Chondrocyte (in vitro differentiated cells): Measurements from ENCODE around the gene SLC27A6. TPM values are rescaled to one million over a fixed set of nuclear protein-coding genes. Genes with fewer than 3 reads are reported as not detected.
A peak's percentile ranks its signal among the peaks of the same experiment; 100 is the strongest.

Experiments used
- DNase-seq: peaks from one replicate; pipeline ENCODE4 v3.0.0; 2021; ENCODE audit warnings: mixed read lengths, low spot score
- H3K27ac Mint-ChIP-seq: one replicate; pipeline ENCODE4 v1.8.0; 2021; ENCODE audit warnings: mild to moderate bottlenecking, moderate library complexity, mixed read lengths; ENCODE audit not compliant: unreplicated experiment
- H3K27me3 Mint-ChIP-seq: 2 replicates; pipeline ENCODE4 v1.8.0; 2021; ENCODE audit warnings: low read depth, mixed read lengths
- H3K36me3 Mint-ChIP-seq: 2 replicates; pipeline ENCODE4 v1.8.0; 2021; ENCODE audit warnings: low read depth, mixed read lengths
- H3K4me1 Mint-ChIP-seq: 2 replicates; pipeline ENCODE4 v1.8.0; 2021; ENCODE audit warnings: low read depth, mild to moderate bottlenecking, mixed read lengths
- H3K4me3 Mint-ChIP-seq: one replicate; pipeline ENCODE4 v1.8.0; 2021; ENCODE audit warnings: mild to moderate bottlenecking, moderate library complexity, mixed read lengths; ENCODE audit not compliant: unreplicated experiment
- H3K9me3 Mint-ChIP-seq: 2 replicates; pipeline ENCODE4 v1.8.0; 2021; ENCODE audit warnings: low read depth, mixed read lengths
- CTCF ChIP-seq: fragments of 200-600 bp; sonication (generic); IDR thresholded peaks from 2 replicates; pipeline ENCODE4 v1.5.0; 2021; ENCODE audit warnings: antibody characterized with exemption, mild to moderate bottlenecking, moderate library complexity
- total RNA-seq: library from RNA; stranded (reverse); gene quantifications from 3 replicates; pipeline ENCODE4 v1.2.1, GENCODE V29; 2021

Gene SLC27A6
- total RNA-seq, 1 donor from 2014 or later = 0.27 TPM

DNA sequence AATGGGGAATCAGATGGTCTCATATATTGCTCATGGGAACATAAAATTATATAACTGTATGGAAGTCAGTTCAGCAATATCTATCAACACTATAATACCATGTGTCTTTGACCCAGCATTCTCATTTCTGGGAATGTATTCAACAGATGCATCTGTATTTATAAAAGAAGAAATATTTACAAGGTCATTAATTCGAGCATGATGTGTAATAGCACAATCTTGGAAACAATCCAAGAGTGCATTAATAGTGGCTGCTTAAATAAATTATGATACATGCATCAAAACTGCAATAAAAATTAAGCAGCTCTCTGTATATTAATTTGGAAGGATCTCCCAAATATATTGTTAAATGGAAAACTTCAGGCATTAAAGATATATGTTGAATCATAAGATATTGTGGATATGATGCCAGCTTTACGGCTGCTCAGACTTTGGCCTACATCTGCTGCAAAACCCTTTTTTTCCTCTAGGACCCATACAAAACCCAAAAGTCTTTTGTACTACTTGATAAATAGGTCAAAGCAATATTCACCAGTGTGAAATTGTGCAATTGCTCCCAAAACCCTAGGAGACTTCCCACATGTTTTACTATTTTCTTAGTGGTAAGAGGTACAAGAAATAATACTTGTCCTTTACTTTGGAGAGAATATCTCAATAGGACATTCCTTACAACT lies 84.0 kb downstream of the SLC27A6 start:
- Mint-ChIP-seq H3K9me3 (peaks cover 6% of the 10 kb centered on the region), H3K27me3 (no peaks in the 10 kb centered on the region), H3K36me3 (no peaks in the 10 kb centered on the region), H3K4me3 (no peak overlapping the region), H3K27ac (no peak overlapping the region), H3K4me1 (peaks cover 2% of the 10 kb centered on the region)
- DNase-seq = no peak
- no peak for TF ChIP-seq CTCF

DNA sequence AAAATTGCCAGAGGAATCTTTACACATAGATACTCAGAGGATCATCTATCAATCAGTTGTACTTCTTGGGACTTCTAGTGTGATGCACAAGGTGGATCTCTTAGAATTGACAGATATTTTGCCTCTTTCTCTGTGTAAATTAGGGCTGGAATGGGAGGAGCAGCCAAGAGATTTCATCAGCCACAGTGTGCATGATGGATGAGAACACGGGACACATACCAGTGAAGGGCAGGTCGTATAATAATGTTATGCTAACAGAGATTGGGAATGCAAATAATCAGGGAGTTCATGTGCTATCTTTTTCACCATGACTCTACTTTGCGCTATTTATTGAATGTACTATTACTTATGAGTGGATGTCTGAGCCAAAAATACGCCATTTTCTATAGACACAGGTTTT lies 86.0 kb downstream of the SLC27A6 start:
- Mint-ChIP-seq H3K36me3 (no peaks in the 10 kb centered on the region), H3K27me3 (peaks cover 3% of the 10 kb centered on the region), H3K4me1 (peaks cover 2% of the 10 kb centered on the region), H3K27ac (no peak overlapping the region), H3K9me3 (peaks cover 4% of the 10 kb centered on the region), H3K4me3 (no peak overlapping the region)
- no peak for TF ChIP-seq CTCF
- no peak for DNase-seq

- Mint-ChIP-seq H3K36me3 (no peaks in the 10 kb centered on the region), H3K4me3 (no peak overlapping the region)
These were observed 88.2 kb downstream of the SLC27A6 start for GRCh38 chr5:129053438-129053837.

GRCh38 chr5:129057329-129057728 lies 92.0 kb downstream of the SLC27A6 start:
- peaks cover 28% of the 10 kb centered on the region for H3K27me3 Mint-ChIP-seq
- H3K4me3 Mint-ChIP-seq = no peak overlapping the region
- no peak for TF ChIP-seq CTCF
- H3K4me1 Mint-ChIP-seq = no peaks in the 10 kb centered on the region
- H3K27ac Mint-ChIP-seq = no peak overlapping the region
- no peaks in the 10 kb centered on the region for H3K36me3 Mint-ChIP-seq
- no peak for DNase-seq
- peaks cover 17% of the 10 kb centered on the region for H3K9me3 Mint-ChIP-seq

More at GRCh38 chr5:129053438-129053837, 88.2 kb downstream of the SLC27A6 start:
- no peak overlapping the region for H3K27ac Mint-ChIP-seq
- peak; percentile 29 for TF ChIP-seq CTCF
- H3K4me1 Mint-ChIP-seq = peaks cover 2% of the 10 kb centered on the region
- no peak for DNase-seq
- H3K9me3 Mint-ChIP-seq = peaks cover 14% of the 10 kb centered on the region
- peaks cover 3% of the 10 kb centered on the region for H3K27me3 Mint-ChIP-seq

DNA sequence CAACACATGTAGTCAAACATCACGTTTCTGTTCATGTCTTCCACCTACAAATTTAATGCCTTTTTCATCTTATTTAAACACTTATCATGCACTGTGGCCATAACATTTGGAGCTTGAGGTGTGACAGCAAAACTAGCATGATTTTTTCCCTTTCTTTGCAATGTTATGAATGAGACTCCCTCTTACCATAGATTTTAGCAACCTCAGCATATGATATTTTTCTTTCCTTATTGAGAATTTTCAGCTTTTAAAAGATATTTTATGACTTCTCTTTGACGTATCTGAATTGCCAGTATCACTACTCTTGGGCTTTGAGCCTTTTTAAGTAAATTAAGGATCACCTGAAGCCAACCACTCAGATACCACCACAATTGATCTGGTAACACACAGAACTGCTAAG lies 96.6 kb downstream of the SLC27A6 start:
- Mint-ChIP-seq H3K9me3 (peaks cover 10% of the 10 kb centered on the region), H3K4me3 (no peak overlapping the region), H3K27me3 (peaks cover 35% of the 10 kb centered on the region), H3K4me1 (peaks cover 3% of the 10 kb centered on the region), H3K27ac (no peak overlapping the region), H3K36me3 (no peaks in the 10 kb centered on the region)
- no peak for DNase-seq
- no peak for TF ChIP-seq CTCF
